ENCODE measurements around the gene CCDC6.

The CCDC6 gene

DNA sequence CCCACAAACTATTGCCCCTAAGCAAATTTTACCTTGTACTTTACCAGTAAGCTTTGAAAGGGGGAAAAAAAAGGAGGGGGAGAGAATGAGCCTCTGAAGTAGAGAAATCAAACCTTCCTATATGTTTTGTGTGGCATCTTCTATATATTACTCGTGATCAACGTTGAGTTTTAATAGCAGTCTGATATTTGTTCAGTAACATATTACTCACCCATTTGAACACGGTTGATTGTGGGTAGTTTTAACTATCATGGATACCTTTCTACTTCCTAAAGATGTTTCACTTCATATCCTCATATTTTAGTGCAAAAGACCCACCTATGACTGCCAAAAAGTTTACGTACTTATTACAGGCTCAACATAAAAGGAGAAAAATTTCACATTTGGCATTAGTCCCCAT, 54.5 kb downstream of the CCDC6 start:
- TF ChIP-seq, protein P1, sequence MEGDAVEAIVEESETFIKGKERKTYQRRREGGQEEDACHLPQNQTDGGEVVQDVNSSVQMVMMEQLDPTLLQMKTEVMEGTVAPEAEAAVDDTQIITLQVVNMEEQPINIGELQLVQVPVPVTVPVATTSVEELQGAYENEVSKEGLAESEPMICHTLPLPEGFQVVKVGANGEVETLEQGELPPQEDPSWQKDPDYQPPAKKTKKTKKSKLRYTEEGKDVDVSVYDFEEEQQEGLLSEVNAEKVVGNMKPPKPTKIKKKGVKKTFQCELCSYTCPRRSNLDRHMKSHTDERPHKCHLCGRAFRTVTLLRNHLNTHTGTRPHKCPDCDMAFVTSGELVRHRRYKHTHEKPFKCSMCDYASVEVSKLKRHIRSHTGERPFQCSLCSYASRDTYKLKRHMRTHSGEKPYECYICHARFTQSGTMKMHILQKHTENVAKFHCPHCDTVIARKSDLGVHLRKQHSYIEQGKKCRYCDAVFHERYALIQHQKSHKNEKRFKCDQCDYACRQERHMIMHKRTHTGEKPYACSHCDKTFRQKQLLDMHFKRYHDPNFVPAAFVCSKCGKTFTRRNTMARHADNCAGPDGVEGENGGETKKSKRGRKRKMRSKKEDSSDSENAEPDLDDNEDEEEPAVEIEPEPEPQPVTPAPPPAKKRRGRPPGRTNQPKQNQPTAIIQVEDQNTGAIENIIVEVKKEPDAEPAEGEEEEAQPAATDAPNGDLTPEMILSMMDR (IDR thresholded peaks at IDR 0.05; ENCODE audit: extremely low read depth, missing control alignments), result no peak
- no peak for DNase-seq (ENCODE audit: low spot score)

DNA sequence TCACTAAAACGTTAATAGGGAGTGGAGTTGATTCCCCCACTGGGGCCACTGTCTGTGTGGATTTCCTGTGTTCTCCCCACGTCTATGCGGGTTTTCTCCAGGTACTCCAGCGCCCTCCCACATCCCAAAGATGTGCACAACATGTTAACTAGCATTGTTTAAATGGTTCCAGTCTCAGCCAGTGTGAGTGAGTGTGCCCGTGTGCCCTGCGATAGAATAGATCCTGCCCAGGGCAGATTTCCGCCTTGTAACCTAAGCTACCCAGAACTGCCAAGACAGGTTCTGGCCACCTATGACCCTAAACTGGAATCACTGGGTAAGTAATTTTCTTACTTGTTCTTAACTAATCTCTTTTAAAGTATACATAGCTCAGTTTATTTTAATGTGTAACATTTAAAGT, 58.5 kb downstream of the CCDC6 start:
- DNase-seq (ENCODE audit: low spot score), result no peak
- TF ChIP-seq, protein P1 (IDR thresholded peaks at IDR 0.05; ENCODE audit: extremely low read depth, missing control alignments), result no peak

GRCh38 chr10:59847326-59847725, 59.0 kb downstream of the CCDC6 start:
- DNase-seq (ENCODE audit: low spot score), result no peak
- TF ChIP-seq, protein P1 (IDR thresholded peaks at IDR 0.05; ENCODE audit: extremely low read depth, missing control alignments), result no peak

DNA sequence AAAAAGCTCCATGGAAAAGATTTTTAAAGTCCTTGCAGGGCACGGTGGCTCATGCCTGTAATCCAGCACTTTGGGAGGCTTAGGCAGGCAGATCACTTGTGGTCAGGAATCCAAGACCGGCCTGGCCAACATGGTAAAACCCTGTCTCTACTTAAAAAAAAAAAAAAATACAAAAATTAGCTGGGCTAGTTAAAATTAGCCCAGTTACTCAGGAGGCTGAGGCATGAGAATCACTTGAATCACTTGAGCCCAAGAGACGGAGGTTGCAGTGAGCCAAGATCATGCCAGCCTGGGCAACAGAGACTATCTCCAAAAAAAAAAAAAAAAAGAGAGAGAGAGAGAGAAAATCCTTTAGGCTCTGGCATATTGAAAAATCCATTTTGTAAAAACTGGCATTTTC, 61.9 kb downstream of the CCDC6 start:
- DNase-seq (ENCODE audit: low spot score), result no peak
- TF ChIP-seq, protein P1 (IDR thresholded peaks at IDR 0.05; ENCODE audit: extremely low read depth, missing control alignments), result no peak

- TF ChIP-seq, protein P1 (IDR thresholded peaks at IDR 0.05; ENCODE audit: extremely low read depth, missing control alignments), result no peak
- no peak for DNase-seq (ENCODE audit: low spot score)
Measured at GRCh38 chr10:59843748-59844147, 62.6 kb downstream of the CCDC6 start.

DNA sequence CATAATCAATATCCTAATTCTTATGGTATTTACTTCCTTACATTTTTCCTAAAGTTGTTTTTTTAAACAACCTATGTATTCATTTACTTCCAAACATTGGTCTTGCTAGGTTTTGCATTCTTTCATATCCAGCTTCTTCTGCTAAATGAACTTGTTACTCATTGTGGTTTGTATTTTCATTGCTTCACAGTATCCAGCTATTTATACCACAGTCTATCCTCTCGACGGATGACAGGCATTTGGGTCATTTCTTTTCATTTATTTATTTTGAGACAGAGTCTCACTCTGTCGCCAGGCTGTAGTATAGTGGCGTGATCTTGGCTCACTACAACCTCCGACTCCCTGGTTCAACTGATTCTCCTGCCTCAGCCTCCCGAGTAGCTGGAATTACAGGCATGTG, 66.8 kb downstream of the CCDC6 start:
- DNase-seq (ENCODE audit: low spot score), result no peak

GRCh38 chr10:59838085-59838789, 68.1 kb downstream of the CCDC6 start:
- TF ChIP-seq, protein P1 (IDR thresholded peaks at IDR 0.05; ENCODE audit: extremely low read depth, missing control alignments), result no peak
- no peak for DNase-seq (ENCODE audit: low spot score)

More for the DNA sequence above, 66.8 kb downstream of the CCDC6 start:
- TF ChIP-seq, protein P1 (IDR thresholded peaks at IDR 0.05; ENCODE audit: extremely low read depth, missing control alignments), result no peak

Measured in GM20000 (cell line).